Hematopoietic multipotent progenitor cell treated with erythropoietin and hydrocortisone succinate and interleukin-3 and kit ligand, for 8 days (in vitro differentiated cells): ENCODE results near the gene LRRC4B.

Experiments used
- DNase-seq: peaks from one replicate; pipeline ENCODE4 v3.0.0-alpha.2; 2015

Gene LRRC4B

DNA sequence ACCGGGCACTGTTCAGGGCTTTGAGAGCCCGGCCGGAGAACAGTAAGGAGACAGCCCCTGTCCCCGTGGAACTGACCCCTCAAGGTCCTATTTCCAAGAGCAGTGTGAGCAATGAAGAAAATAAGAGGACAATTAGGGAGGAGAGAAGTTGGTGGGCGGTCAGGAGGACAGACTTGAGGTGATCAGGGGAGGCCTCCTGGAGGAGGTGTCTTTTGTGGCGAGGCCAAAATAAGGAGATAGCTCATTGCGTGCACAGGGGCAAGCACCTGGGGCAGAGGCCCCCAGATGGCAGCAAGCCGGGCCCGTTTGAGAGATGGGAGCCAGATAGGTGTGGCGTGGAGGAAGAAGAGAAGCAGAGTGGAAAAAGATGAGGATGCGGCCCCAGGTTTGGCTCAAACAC is 2.8 kb upstream of the LRRC4B start:
- no peak for DNase-seq

- DNase-seq: no peak
Measured at GRCh38 chr19:50569938-50570540, 1.8 kb upstream of the LRRC4B start.

GRCh38 chr19:50568728-50569698 is 778 bp upstream of the LRRC4B start:
- no peak for DNase-seq

DNA sequence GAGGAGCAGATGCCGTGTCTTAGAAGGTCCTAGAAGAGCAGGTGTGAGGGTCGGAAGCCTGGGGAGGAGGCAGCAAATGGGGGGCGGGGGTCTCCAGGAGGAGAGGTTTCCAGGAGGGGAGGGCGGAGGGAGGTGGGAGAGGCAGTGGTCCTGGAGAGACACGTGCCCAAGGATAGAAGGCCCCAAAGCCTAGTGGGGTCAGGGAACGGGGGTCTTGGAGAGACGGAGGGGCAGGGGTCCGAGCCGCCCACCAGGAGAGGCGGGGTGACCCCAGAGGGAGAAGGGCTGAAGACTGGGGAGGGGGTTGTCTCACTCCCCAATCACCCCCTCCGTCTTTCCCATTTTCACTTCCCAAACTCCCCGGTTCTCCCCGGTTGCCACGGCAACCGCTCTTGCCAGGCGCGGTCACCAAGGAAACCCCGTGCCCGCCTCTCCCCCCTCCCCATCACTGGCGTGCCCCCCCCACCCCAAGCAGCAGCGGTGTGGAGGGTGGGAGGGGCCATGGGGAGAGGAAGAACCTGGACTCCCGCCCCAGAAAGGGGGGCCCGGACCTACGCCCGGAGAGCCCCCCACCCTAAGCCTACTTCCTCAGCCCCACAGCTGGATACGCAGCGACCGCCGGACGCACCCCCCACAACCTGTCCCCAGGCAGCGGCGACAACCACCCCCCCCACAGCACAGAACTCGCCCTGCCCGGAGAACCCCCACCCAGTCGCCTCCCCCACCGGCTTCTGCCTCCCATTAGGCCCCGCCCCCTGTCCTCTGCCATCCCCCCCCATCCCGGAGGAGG is 988 bp downstream of the LRRC4B start:
- DNase-seq: no peak

- no peak for DNase-seq
Measured at GRCh38 chr19:50565984-50566903, 2.0 kb downstream of the LRRC4B start.

DNA sequence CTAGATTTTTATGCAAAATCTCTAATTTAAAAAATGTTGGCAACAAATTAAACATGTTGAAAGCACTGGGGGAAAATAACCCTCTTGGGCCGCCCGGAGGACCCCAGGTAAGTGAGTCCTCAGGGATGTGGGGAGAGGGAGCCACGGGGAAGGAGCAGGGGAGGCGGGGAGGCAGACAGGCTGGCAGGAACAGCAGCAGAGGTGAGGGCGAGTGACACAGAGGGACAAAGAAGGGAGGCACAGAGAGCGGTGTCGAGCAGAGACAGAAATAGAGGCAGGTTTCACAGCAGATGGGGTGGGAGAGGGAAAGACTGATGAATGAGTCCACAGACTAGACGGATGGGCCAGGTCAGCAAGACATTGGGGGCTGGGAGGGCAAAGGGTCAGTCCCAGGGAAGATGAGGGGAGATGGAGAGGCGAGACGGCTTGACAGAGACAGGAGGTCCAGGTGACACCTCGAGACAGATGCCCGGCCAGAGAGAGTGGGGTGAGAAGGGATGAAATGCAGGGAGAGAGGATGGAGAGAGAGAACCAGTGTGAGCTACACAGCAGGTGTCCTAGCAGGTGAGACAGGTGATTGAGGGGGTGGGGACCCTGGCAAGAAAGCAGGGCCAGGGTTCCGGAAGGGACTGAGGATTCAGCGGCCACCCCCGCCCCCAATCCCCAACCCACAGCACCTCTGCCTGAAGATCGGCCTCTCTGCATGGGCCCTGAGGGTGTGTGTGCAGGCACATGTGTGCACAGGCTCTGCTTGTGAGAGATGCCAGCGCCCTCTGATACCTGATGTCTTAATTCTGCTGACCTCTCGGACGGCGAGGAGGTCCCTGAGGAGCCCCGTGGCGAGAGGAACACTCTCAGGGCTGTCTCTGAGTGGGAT is 3.8 kb downstream of the LRRC4B start:
- DNase-seq: no peak

DNA sequence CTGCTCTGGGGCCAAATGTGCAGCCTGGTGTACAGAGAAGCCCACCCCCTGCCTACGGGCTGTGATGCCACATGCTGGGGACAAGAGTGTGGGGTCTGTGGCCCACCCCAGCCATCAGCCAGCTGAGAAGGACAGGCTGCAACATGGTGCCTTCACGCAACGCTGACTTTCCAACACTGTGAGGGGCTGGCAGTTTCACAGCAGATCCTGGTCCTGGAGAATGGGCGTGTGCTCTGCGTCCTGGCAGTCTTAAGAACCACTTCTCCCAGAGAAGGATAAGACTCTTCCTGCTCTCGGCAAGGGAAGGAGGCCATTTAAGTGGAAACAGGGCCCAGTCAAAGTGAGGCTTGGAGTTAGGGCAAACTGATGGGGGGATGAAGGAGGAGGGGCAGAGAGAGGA is 4.6 kb downstream of the LRRC4B start:
- no peak for DNase-seq

GRCh38 chr19:50562996-50563395 is 5.2 kb downstream of the LRRC4B start:
- DNase-seq: no peak

DNA sequence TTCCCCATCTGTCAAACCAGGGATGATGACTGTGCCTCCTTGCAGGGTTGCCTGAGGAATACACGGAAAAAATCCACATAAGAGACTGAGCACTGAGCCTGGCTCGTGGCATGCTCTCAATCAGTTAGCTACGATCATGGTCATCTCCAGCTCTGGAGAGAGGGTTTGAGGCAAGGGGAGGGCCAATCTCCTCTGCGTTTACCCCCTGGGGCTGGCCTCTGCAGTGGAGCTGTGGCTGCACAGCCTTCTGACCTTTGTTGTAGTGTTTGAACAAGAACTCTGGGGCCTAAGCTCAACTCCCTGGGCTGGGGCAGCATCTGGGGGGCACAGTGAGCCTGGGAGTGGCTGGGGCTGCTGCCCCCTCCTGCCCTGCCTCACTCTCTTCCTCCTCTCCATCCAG is 5.9 kb downstream of the LRRC4B start:
- DNase-seq: no peak

GRCh38 chr19:50559636-50560035 is 8.6 kb downstream of the LRRC4B start:
- no peak for DNase-seq

GRCh38 chr19:50558449-50558848 is 9.8 kb downstream of the LRRC4B start:
- no peak for DNase-seq

GRCh38 chr19:50558039-50558438 is 10.2 kb downstream of the LRRC4B start:
- DNase-seq: no peak

DNA sequence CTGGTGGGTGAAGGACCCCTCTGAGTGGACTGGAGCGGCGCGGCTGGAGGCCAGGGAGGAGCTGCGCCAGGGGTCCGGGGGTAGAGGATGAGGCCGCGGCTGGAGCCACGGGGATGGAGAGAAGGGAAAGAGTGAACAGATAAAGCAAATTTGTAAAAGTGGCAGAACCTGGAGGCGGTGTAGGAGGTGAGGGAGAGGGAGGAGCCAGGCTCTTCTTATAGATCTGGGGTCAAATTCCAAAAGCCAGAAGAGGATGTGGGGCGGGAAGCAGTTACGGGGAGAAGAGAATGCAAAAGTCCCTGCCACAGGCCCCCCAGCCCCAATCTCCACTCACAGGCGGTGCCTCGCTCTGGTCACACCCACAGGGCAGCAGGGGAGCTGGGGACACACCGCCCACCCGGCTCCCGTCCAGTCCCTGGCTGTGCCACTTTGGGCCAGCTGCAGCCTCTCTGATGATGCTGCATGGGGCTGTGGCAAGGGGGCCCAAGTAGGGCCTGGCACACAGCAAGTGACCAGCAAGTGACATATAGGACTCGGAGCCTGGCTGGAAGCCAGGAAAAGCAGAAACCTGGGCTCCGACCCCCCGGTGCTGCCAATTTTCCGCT is 11.1 kb downstream of the LRRC4B start:
- DNase-seq: no peak

- peak; percentile 58 for DNase-seq
Measured at GRCh38 chr19:50556282-50557008, 11.8 kb downstream of the LRRC4B start.

DNA sequence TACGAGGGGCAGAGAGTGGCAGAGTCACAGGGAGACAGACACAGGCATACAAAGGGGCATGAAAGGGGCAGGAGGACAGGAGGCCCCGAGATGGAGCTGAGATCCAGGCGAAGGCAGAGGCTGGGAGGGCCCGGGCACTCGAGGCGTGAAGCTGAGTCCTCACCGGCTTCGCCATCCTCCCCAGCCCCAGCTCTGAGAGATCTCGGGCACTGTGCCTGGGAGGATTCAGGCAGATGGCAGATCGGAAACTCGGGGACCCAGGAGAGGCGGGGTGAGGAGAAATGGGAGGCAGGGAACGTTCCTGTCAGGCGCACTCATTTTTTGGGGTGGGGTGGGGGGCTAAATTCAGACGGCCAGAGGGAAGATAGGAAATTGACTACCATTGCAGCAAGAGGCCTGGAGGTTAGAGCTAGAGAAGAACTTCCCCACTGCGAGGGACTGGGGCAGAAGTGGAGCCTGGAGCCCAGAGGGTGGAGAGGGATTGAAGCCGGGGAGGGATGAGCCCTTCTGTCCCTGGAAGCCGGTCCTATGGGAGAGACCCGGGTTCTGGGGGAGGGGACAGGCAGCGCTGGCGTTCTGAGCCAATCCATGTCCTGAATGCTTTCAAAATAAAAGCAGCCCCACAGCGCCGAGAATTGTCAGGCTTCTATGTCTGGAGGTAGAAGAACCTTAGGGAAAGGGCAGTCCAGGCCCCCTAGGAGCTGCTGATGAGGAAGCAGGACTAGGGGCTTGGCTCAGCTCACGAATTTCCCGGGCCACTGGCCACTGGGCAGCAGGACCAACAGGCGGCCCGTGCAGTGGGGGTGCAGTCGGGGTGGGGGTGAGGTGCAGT is 12.6 kb downstream of the LRRC4B start:
- DNase-seq: no peak

GRCh38 chr19:50555033-50555432 is 13.2 kb downstream of the LRRC4B start:
- DNase-seq: no peak

GRCh38 chr19:50554212-50554611 is 14.0 kb downstream of the LRRC4B start:
- DNase-seq: no peak

- no peak for DNase-seq
Measured at GRCh38 chr19:50553134-50553703, 15.0 kb downstream of the LRRC4B start.

DNA sequence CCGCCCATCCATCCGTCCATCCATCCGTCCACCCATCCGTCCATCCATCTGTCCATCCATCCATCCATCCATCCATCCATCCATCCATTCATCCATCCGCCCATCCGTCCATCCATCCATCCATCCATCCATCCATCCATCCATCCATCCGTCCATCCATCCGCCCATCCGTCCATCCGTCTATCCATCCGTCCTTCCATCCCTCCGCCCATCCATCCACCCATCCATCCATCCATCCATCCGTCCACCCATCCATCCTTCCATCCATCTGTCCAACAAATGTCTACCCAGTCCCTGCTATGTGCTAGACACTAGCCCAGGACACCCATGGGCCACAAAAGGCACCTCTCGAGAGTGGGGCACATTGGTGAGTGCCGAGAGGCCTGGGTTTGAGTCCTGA is 15.7 kb downstream of the LRRC4B start:
- DNase-seq: no peak
